GM12801 (cell line): ENCODE data around the gene CD19.

Experiments used
- CTCF ChIP-seq: IDR thresholded peaks from one replicate; pipeline ENCODE4 v1.5.1; 2011; ENCODE audit warnings: control low read depth; ENCODE audit not compliant: insufficient read length; ENCODE audit errors: extremely low read depth

CD19 gene

GRCh38 chr16:28924399-28924761 lies 7.4 kb upstream of the CD19 start:
- no peak for TF ChIP-seq CTCF

- no peak for TF ChIP-seq CTCF
Measured at GRCh38 chr16:28924762-28925385, 6.9 kb upstream of the CD19 start, which contains the start of gene RABEP2. Gene RABEP2, minus strand, starts transcription at chr16:28925238. Its CDS starts 75 bp downstream, at chr16:28925163.

DNA sequence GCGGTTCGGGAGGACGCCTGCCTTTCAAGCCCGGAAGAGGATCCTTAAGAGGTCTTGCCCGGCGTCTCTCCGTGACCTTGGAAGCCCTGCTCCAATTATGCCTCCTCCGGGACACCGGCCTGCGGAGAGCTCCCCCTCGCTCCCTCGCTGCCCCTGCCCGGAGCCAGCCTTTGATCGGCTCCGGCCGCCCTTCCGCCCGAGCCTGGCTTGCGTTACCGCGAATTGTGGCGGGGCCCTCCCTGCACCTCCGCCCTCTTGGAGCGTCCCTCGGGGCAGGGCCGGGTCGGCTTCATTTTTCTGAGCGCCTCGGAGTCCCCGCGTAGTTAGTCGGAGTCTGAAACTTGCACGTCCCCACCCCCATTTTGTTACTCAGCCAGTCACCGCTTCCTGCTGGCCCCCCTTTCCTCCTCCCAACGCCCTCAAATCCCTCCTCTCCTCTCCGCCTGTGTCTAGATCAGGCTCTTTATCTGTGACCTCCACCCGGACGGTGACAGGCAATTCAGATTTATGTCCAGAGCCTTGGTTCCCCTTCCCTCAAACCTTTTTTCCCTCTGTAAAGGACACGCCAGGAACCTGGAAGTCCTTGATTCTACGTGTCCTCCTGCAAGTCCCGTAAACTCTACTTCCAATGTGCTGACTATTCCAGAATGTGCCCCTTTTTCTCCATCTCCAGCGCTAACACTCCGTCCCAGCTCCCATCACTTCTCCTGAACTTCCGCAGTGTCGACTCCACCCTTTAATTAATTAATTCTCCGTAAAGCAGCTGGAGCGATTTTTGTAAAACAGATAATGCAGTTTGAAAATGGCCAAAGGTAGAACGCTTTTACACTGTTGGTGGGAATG lies 6.2 kb upstream of the CD19 start:
- no peak for TF ChIP-seq CTCF

DNA sequence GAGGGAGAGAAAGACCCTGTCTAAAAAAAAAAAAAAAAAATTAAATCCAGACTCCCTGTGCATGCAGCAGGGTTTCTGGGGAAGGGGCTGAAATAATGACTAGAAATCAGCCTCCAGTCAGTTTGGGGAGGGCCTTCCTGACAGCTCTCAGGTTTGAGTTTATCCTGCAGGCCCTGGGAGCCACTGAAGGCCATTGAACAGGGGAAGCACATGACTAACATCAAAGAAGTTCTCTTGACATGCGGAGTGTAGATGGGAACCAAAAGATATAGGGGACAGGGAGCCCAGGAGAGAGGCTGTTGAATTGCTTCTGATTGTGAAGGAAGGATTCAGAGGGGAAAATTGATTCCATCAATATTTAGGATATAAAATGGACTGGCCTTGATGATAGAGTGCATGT lies 4.0 kb upstream of the CD19 start:
- no peak for TF ChIP-seq CTCF

DNA sequence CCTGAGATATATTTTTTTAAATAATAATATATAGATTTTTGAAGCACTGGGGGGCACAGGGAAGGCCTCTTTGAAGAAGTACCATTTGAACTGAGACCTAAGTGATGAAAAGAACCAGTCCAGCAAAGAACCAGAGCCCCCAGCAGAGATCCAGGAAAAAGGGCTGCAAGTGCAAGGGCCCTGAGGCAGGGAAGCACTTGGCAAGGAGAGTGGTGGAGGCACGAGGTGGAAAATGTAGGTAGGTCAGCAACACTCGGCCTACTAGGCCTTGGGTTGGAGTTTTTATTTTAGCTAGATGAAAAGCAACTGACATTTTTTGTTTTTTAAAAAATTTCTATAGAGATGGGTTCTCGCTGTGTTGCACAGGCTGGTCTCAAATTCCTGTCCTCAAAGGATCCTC lies 1.6 kb upstream of the CD19 start:
- no peak for TF ChIP-seq CTCF

- TF ChIP-seq CTCF, result no peak
Measured at GRCh38 chr16:28930652-28931051, 1.1 kb upstream of the CD19 start.

GRCh38 chr16:28932339-28933141 lies 769 bp downstream of the CD19 start:
- TF ChIP-seq CTCF, result no peak
